Chondrocyte (in vitro differentiated cells): Measurements from ENCODE around the gene OR2L13. TPM values are rescaled to one million over a fixed set of nuclear protein-coding genes. Genes with fewer than 3 reads are reported as not detected.
"Not testable (repeated sequence)": the region's sequence is repeated elsewhere in the genome, so short reads cannot be mapped to it uniquely, and the experiment has no call there.

ENCODE experiments used
- DNase-seq: peaks from one replicate; pipeline ENCODE4 v3.0.0; 2021; ENCODE audit warnings: mixed read lengths, low spot score
- H3K27ac Mint-ChIP-seq: one replicate; pipeline ENCODE4 v1.8.0; 2021; ENCODE audit warnings: mild to moderate bottlenecking, moderate library complexity, mixed read lengths; ENCODE audit not compliant: unreplicated experiment
- H3K27me3 Mint-ChIP-seq: 2 replicates; pipeline ENCODE4 v1.8.0; 2021; ENCODE audit warnings: low read depth, mixed read lengths
- H3K36me3 Mint-ChIP-seq: 2 replicates; pipeline ENCODE4 v1.8.0; 2021; ENCODE audit warnings: low read depth, mixed read lengths
- H3K4me1 Mint-ChIP-seq: 2 replicates; pipeline ENCODE4 v1.8.0; 2021; ENCODE audit warnings: low read depth, mild to moderate bottlenecking, mixed read lengths
- H3K4me3 Mint-ChIP-seq: one replicate; pipeline ENCODE4 v1.8.0; 2021; ENCODE audit warnings: mild to moderate bottlenecking, moderate library complexity, mixed read lengths; ENCODE audit not compliant: unreplicated experiment
- H3K9me3 Mint-ChIP-seq: 2 replicates; pipeline ENCODE4 v1.8.0; 2021; ENCODE audit warnings: low read depth, mixed read lengths
- CTCF ChIP-seq: fragments of 200-600 bp; sonication (generic); IDR thresholded peaks from 2 replicates; pipeline ENCODE4 v1.5.0; 2021; ENCODE audit warnings: antibody characterized with exemption, mild to moderate bottlenecking, moderate library complexity
- total RNA-seq: library from RNA; stranded (reverse); gene quantifications from 3 replicates; pipeline ENCODE4 v1.2.1, GENCODE V29; 2021

OR2L13 gene
- total RNA-seq, 1 donor from 2014 or later, result not detected

DNA sequence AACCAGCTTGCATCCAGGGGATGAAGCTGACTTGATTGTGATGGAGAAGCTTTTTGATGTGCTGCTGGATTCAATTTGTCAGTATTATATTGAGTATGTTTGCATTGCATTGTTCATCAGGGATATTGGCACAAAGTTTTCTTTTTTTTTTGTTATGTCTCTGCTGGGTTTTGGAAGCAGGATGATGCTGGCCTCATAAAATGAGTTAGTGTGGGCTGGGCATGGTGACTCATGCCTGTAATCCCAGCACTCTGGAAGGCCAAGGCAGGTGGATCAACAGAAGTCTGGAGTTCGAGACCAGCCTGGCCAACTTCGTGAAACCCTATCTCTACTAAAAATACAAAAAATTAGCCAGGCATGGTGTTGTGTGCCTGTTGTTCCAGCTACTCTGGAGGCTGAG lies 39.7 kb upstream of the OR2L13 start:
- DNase-seq, result no peak
- no peak for TF ChIP-seq CTCF
- no peak overlapping the region for H3K27ac Mint-ChIP-seq
- no peaks in the 10 kb centered on the region for H3K36me3 Mint-ChIP-seq
- peaks cover 53% of the 10 kb centered on the region for H3K9me3 Mint-ChIP-seq
- H3K4me3 Mint-ChIP-seq, result no peak overlapping the region
- no peaks in the 10 kb centered on the region for H3K4me1 Mint-ChIP-seq
- H3K27me3 Mint-ChIP-seq, result no peaks in the 10 kb centered on the region

- Mint-ChIP-seq H3K36me3 (no peaks in the 10 kb centered on the region), H3K4me1 (no peaks in the 10 kb centered on the region), H3K9me3 (peaks cover 50% of the 10 kb centered on the region), H3K27ac (no peak overlapping the region), H3K4me3 (no peak overlapping the region), H3K27me3 (no peaks in the 10 kb centered on the region)
- DNase-seq, result no peak
- TF ChIP-seq CTCF, result no peak
These were observed 29.9 kb upstream of the OR2L13 start for GRCh38 chr1:248065071-248065470.

GRCh38 chr1:248065604-248066003 lies 29.4 kb upstream of the OR2L13 start:
- TF ChIP-seq CTCF, result no peak
- Mint-ChIP-seq H3K4me3 (no peak overlapping the region), H3K4me1 (no peaks in the 10 kb centered on the region), H3K36me3 (no peaks in the 10 kb centered on the region), H3K27ac (no peak overlapping the region), H3K9me3 (peaks cover 51% of the 10 kb centered on the region), H3K27me3 (no peaks in the 10 kb centered on the region)
- no peak for DNase-seq

DNA sequence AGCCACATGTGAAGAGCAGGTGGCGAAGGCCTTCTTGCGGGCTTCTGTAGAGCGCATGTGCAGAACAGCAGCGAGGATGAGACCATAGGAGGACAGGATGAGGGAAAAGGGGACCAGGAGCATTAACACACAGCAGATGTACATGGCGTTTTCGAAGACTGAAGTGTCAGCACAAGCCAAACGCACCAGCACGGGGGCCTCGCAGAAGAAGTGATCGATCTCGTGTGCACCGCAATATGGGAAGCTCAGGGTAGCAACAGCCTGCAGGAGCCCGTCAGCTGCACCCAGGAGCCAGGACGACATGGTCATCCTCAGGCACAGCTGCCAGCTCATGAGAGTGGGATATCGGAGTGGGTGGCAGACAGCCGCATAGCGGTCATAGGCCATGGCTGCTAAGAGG lies 11.1 kb upstream of the OR2L13 start:
- peaks cover 27% of the 10 kb centered on the region for H3K9me3 Mint-ChIP-seq
- not testable (repeated sequence) for DNase-seq, H3K4me1 Mint-ChIP-seq, H3K4me3 Mint-ChIP-seq, H3K36me3 Mint-ChIP-seq, H3K27me3 Mint-ChIP-seq, H3K27ac Mint-ChIP-seq

DNA sequence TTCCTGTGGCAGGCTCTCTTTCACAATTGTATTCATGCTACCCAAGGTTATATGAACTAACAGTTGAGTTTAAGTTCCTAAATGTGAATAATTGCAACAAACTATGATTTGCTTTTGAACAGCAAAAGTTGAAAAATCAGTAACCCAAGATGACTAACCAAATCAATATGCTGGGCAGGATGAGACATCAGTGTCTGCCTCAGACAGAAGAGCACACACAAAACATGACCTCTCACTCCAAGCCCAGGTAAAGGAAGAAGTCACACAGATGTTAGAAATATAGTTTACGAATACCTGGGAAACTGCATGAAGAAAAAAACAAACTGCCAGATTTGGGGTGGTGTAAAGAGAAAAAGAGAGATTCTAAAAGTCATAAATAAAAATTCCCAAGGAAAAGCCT lies 3.5 kb downstream of the OR2L13 start:
- no peak overlapping the region for H3K27ac Mint-ChIP-seq
- H3K4me3 Mint-ChIP-seq, result no peak overlapping the region
- no peak for TF ChIP-seq CTCF
- H3K4me1 Mint-ChIP-seq, result no peaks in the 10 kb centered on the region
- H3K36me3 Mint-ChIP-seq, result no peaks in the 10 kb centered on the region
- peaks cover 48% of the 10 kb centered on the region for H3K9me3 Mint-ChIP-seq
- no peak for DNase-seq
- H3K27me3 Mint-ChIP-seq, result no peaks in the 10 kb centered on the region

GRCh38 chr1:248102847-248103246 lies 7.9 kb downstream of the OR2L13 start:
- Mint-ChIP-seq H3K9me3 (peaks cover 59% of the 10 kb centered on the region), H3K27ac (no peak overlapping the region), H3K4me1 (no peaks in the 10 kb centered on the region), H3K4me3 (no peak overlapping the region), H3K27me3 (no peaks in the 10 kb centered on the region), H3K36me3 (no peaks in the 10 kb centered on the region)
- no peak for TF ChIP-seq CTCF
- no peak for DNase-seq
